Neutrophil (primary cell): ENCODE measurements around the gene SNRPA.
"Not testable (repeated sequence)": the region's sequence is repeated elsewhere in the genome, so short reads cannot be mapped to it uniquely, and the experiment has no call there.

Source experiments
- H3K27ac ChIP-seq: fragments of 200-600 bp; sonication (generic); 2 replicates; pipeline ENCODE4 v1.5.1; 2016; ENCODE audit warnings: mild to moderate bottlenecking, moderate library complexity
- H3K27me3 ChIP-seq: fragments of 200-600 bp; sonication (generic); 2 replicates; pipeline ENCODE4 v1.6.0; 2016; ENCODE audit warnings: mild to moderate bottlenecking
- H3K36me3 ChIP-seq: fragments of 200-600 bp; sonication (generic); 2 replicates; pipeline ENCODE4 v1.5.1; 2017
- H3K4me1 ChIP-seq, 2 experiments: fragments of 200-600 bp in 1 of 2; sonication (generic) in 1 of 2; 1 replicate in 1 of 2; 2 replicates in 1 of 2; pipeline versions ENCODE4 v1.5.1 to v1.6.1; 2013 to 2016; ENCODE audit warnings: low read depth in 1 of 2, low read length in 1 of 2, mild to moderate bottlenecking in 1 of 2, moderate library complexity in 1 of 2; ENCODE audit not compliant: control insufficient read depth in 1 of 2, insufficient read depth in 1 of 2
- H3K4me3 ChIP-seq, 2 experiments: fragments of 200-600 bp in 1 of 2; sonication (generic) in 1 of 2; 1 replicate in 1 of 2; 2 replicates in 1 of 2; pipeline ENCODE4 v1.5.1; 2013 to 2016; ENCODE audit warnings: low read depth in 1 of 2, low read length in 1 of 2, mild to moderate bottlenecking in 1 of 2, moderate library complexity in 1 of 2
- H3K9me3 ChIP-seq: fragments of 200-600 bp; sonication (generic); 2 replicates; pipeline ENCODE4 v1.5.1; 2016
- CTCF ChIP-seq: fragments of 200-600 bp; sonication (generic); IDR thresholded peaks from 2 replicates; pipeline ENCODE4 v1.5.1; 2016; ENCODE audit warnings: antibody characterized with exemption

The SNRPA gene

GRCh38 chr19:40723661-40724254 is 27.2 kb upstream of the SNRPA start:
- TF ChIP-seq CTCF = no peak
- Histone ChIP-seq H3K9me3 (no peaks in the 10 kb centered on the region), H3K36me3 (peaks cover 46% of the 10 kb centered on the region), H3K4me1 (peaks cover 21 to 23% of the 10 kb centered on the region in 2 experiments), H3K27me3 (no peaks in the 10 kb centered on the region), H3K4me3 (no peak overlapping the region), H3K27ac (no peak overlapping the region)

GRCh38 chr19:40724315-40724714 is 26.7 kb upstream of the SNRPA start:
- no peak for TF ChIP-seq CTCF
- Histone ChIP-seq H3K4me3 (no peak overlapping the region), H3K27me3 (no peaks in the 10 kb centered on the region), H3K36me3 (peaks cover 50% of the 10 kb centered on the region), H3K9me3 (no peaks in the 10 kb centered on the region), H3K27ac (no peak overlapping the region), H3K4me1 (peaks cover 15 to 17% of the 10 kb centered on the region in 2 experiments)

GRCh38 chr19:40724855-40725254 is 26.1 kb upstream of the SNRPA start:
- Histone ChIP-seq H3K36me3 (peaks cover 55% of the 10 kb centered on the region), H3K27me3 (no peaks in the 10 kb centered on the region), H3K27ac (no peak overlapping the region), H3K4me1 (peaks cover 10 to 12% of the 10 kb centered on the region in 2 experiments), H3K9me3 (no peaks in the 10 kb centered on the region), H3K4me3 (no peak overlapping the region)
- no peak for TF ChIP-seq CTCF

GRCh38 chr19:40726279-40726678 is 24.7 kb upstream of the SNRPA start:
- TF ChIP-seq CTCF = no peak
- H3K27me3 ChIP-seq = no peaks in the 10 kb centered on the region
- H3K36me3 ChIP-seq = peaks cover 69% of the 10 kb centered on the region

GRCh38 chr19:40730065-40730464 is 20.9 kb upstream of the SNRPA start:
- H3K27ac ChIP-seq, H3K4me3 ChIP-seq, H3K27me3 ChIP-seq, H3K9me3 ChIP-seq: not testable (repeated sequence)
- Histone ChIP-seq H3K36me3 (peaks cover 76% of the 10 kb centered on the region), H3K4me1 (peaks cover 9 to 15% of the 10 kb centered on the region in 2 experiments)

More at GRCh38 chr19:40726279-40726678, 24.7 kb upstream of the SNRPA start:
- Histone ChIP-seq H3K27ac (no peak overlapping the region), H3K4me3 (no peak overlapping the region), H3K4me1 (no peaks in the 10 kb centered on the region), H3K9me3 (no peaks in the 10 kb centered on the region)

GRCh38 chr19:40732304-40732703 is 18.7 kb upstream of the SNRPA start:
- H3K27me3 ChIP-seq, H3K27ac ChIP-seq, H3K9me3 ChIP-seq, H3K4me3 ChIP-seq: not testable (repeated sequence)
- H3K36me3 ChIP-seq = peaks cover 79% of the 10 kb centered on the region
- H3K4me1 ChIP-seq = peaks cover 9 to 15% of the 10 kb centered on the region in 2 experiments
